ENCODE results near the gene DCAF11. TPM values are rescaled to one million over a fixed set of nuclear protein-coding genes. Genes with fewer than 3 reads are reported as not detected.

Gene DCAF11
- total and polyA plus RNA-seq, 2 of the 13 experiments (the other 11 are each of a cell fraction or from before 2014, with no cell fraction given) = 150 to 257 TPM

- peak; percentile 86; the same call in 1 of the 2 replicates for TF ChIP-seq MTA1 (CRISPR knock-in tag; IDR thresholded peaks at IDR 0.05; ENCODE audit: borderline replicate concordance)
- peak; percentile 71; the same call in 1 of the 2 replicates for TF ChIP-seq MEIS2 (CRISPR knock-in tag; IDR thresholded peaks at IDR 0.05)
- TF ChIP-seq FOSL1 (CRISPR knock-in tag; IDR thresholded peaks at IDR 0.05; ENCODE audit: borderline replicate concordance) = no peak
- TF ChIP-seq ZNF251 (CRISPR knock-in tag; IDR thresholded peaks at IDR 0.05) = no peak
- TF ChIP-seq ZBTB14 (CRISPR knock-in tag; IDR thresholded peaks at IDR 0.05) = no peak
- peak; percentile 55; the same call in 1 of the 2 replicates for TF ChIP-seq WIZ (CRISPR knock-in tag; IDR thresholded peaks at IDR 0.05)
- no peak for TF ChIP-seq MAX (IDR thresholded peaks at IDR 0.05)
- TF ChIP-seq POLR2G (IDR thresholded peaks at IDR 0.05; ENCODE audit: low read depth, low read length) = peak; percentile 84
- no peak for TF ChIP-seq ELF1 (CRISPR knock-in tag; IDR thresholded peaks at IDR 0.05)
- TF ChIP-seq DDIT3 (CRISPR knock-in tag; IDR thresholded peaks at IDR 0.05) = no peak
- no peak for TF ChIP-seq ATF5 (CRISPR knock-in tag; IDR thresholded peaks at IDR 0.05; ENCODE audit: low read depth)
- TF ChIP-seq PAWR (CRISPR knock-in tag; IDR thresholded peaks at IDR 0.05; ENCODE audit: borderline replicate concordance) = no peak; the same call in 1 of the 2 replicates
- no peak for TF ChIP-seq TCF12 (IDR thresholded peaks at IDR 0.05)
- TF ChIP-seq TCF12 (CRISPR knock-in tag; IDR thresholded peaks at IDR 0.05) = 0 out of 2 replicates have a peak, but pooled peaks have one; percentile 76
- TF ChIP-seq SPEN (CRISPR knock-in tag; IDR thresholded peaks at IDR 0.05; ENCODE audit: low read depth) = peak; percentile 84
- peak; percentile 95 for TF ChIP-seq AKAP8 (CRISPR knock-in tag; IDR thresholded peaks at IDR 0.05)
- TF ChIP-seq SRSF9 (IDR thresholded peaks at IDR 0.05; ENCODE audit: borderline replicate concordance, insufficient read depth, low read depth, low read length, poor library complexity, severe bottlenecking) = no peak
- TF ChIP-seq ZFAT (CRISPR knock-in tag; conservative IDR thresholded peaks at IDR 0.05) = no peak
- TF ChIP-seq CEBPZ (IDR thresholded peaks at IDR 0.05; ENCODE audit: low read length) = no peak
- peak; percentile 88; the same call in 1 of the 2 replicates for TF ChIP-seq ERF (CRISPR knock-in tag; IDR thresholded peaks at IDR 0.05)
- no peak for TF ChIP-seq ZNF75D (CRISPR knock-in tag; IDR thresholded peaks at IDR 0.05; ENCODE audit: borderline replicate concordance)
- TF ChIP-seq BRD4 (CRISPR knock-in tag; IDR thresholded peaks at IDR 0.05) = no peak; the same call in 1 of the 2 replicates
- peak; percentile 2; the same call in 1 of the 2 replicates for TF ChIP-seq ZNF3 (CRISPR knock-in tag; IDR thresholded peaks at IDR 0.05)
- peak; percentile 71 for TF ChIP-seq REPIN1 (CRISPR knock-in tag; IDR thresholded peaks at IDR 0.05; ENCODE audit: borderline replicate concordance, low read depth)
- peak; percentile 36 for TF ChIP-seq FOSL2 (CRISPR knock-in tag; IDR thresholded peaks at IDR 0.05)
- peak; percentile 78; the same call in 1 of the 2 replicates for TF ChIP-seq ZNF451 (CRISPR knock-in tag; IDR thresholded peaks at IDR 0.05)
- no peak for TF ChIP-seq CENPX (CRISPR knock-in tag; IDR thresholded peaks at IDR 0.05)
These were observed 31.9 kb downstream of the DCAF11 start, which contains the start of gene PSME2 (continued) for GRCh38 chr14:24146453-24146977.
